Neural cell (in vitro differentiated cells): Measurements from ENCODE around the gene WNK2.

Experiments
- EP300 ChIP-seq: fragments of 450-650 bp; conservative IDR thresholded peaks from 2 replicates; pipeline ENCODE4 v1.6.1; 2014; ENCODE audit warnings: antibody characterized with exemption, mild to moderate bottlenecking, moderate library complexity; ENCODE audit not compliant: poor library complexity, severe bottlenecking
- EZH2 ChIP-seq: fragments of 200-600, 300-800 bp; shearing (Covaris generic), sonication (generic); IDR thresholded peaks from 2 replicates; pipeline ENCODE4 v1.6.1; 2014; ENCODE audit warnings: antibody characterized with exemption, low read length, borderline replicate concordance, mild to moderate bottlenecking; ENCODE audit not compliant: insufficient read depth, poor library complexity, severe bottlenecking
- MXI1 ChIP-seq: fragments of 450-650 bp; conservative IDR thresholded peaks from 2 replicates; pipeline ENCODE4 v1.6.1; 2014; ENCODE audit warnings: antibody characterized with exemption, mild to moderate bottlenecking; ENCODE audit not compliant: poor library complexity, severe bottlenecking
- POLR2AphosphoS5 ChIP-seq: IDR thresholded peaks from 2 replicates; pipeline ENCODE4 v1.6.1; 2012
- RAD21 ChIP-seq: fragments of 450-650 bp; conservative IDR thresholded peaks from 2 replicates; pipeline ENCODE4 v1.6.1; 2014; ENCODE audit warnings: antibody characterized with exemption, mild to moderate bottlenecking, moderate library complexity
- SMC3 ChIP-seq: fragments of 450-650 bp; conservative IDR thresholded peaks from 2 replicates; pipeline ENCODE4 v1.6.1; 2014; ENCODE audit warnings: antibody characterized with exemption, mild to moderate bottlenecking, moderate library complexity; ENCODE audit not compliant: poor library complexity
- TAF1 ChIP-seq: IDR thresholded peaks from 2 replicates; pipeline ENCODE4 v1.6.1; 2012; ENCODE audit warnings: low read depth
- TF ChIP-seq, protein P1 (sequence below): fragments of 450-650 bp; IDR thresholded peaks from 2 replicates; pipeline ENCODE4 v1.5.1; 2014; ENCODE audit warnings: antibody characterized with exemption, mild to moderate bottlenecking, moderate library complexity; ENCODE audit not compliant: poor library complexity, severe bottlenecking
- TF ChIP-seq, protein P2 (sequence below): IDR thresholded peaks from 2 replicates; pipeline ENCODE4 v1.6.1; 2012; ENCODE audit warnings: borderline replicate concordance

DNA sequence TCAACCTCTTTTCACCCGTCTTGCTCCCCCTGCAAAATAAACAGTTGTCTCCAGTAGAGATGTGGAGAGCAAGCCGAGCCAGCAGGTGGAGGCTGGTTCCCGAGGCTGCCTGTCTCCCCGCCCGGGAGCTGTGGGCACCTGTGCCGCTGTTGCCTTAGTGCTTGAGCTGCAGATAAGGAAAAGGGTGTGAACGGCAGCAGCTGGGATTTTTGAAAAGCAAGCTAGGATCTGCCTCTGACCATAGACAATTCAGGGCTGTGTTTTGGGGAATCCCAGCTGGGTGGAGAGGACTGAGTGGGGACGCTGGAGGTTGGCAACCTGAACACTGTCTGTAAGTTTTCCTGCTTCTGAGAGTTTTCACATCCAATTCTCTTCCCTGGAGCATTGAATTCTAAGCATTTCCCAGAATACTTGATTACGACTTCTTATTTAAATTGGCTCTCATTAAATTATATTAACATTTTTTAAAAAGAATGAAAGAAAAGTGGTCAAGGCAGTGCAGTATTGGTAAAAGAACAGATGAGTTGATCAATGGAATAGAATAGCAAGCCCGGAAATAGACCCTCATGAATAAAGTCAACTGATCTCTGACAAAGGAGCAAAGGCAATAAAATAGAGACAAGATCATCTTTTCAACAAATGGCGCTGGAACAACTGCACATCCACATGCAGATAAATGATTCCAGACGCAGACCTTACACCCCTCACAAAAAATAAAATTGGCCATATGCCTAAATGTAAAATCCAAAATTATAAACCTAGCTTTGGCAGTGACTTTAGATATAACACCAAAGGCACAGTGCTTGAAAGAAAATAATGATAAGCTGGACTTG lies 9.7 kb downstream of the WNK2 start:
- TF ChIP-seq, protein P1, sequence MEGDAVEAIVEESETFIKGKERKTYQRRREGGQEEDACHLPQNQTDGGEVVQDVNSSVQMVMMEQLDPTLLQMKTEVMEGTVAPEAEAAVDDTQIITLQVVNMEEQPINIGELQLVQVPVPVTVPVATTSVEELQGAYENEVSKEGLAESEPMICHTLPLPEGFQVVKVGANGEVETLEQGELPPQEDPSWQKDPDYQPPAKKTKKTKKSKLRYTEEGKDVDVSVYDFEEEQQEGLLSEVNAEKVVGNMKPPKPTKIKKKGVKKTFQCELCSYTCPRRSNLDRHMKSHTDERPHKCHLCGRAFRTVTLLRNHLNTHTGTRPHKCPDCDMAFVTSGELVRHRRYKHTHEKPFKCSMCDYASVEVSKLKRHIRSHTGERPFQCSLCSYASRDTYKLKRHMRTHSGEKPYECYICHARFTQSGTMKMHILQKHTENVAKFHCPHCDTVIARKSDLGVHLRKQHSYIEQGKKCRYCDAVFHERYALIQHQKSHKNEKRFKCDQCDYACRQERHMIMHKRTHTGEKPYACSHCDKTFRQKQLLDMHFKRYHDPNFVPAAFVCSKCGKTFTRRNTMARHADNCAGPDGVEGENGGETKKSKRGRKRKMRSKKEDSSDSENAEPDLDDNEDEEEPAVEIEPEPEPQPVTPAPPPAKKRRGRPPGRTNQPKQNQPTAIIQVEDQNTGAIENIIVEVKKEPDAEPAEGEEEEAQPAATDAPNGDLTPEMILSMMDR = no peak
- TF ChIP-seq, protein P2, sequence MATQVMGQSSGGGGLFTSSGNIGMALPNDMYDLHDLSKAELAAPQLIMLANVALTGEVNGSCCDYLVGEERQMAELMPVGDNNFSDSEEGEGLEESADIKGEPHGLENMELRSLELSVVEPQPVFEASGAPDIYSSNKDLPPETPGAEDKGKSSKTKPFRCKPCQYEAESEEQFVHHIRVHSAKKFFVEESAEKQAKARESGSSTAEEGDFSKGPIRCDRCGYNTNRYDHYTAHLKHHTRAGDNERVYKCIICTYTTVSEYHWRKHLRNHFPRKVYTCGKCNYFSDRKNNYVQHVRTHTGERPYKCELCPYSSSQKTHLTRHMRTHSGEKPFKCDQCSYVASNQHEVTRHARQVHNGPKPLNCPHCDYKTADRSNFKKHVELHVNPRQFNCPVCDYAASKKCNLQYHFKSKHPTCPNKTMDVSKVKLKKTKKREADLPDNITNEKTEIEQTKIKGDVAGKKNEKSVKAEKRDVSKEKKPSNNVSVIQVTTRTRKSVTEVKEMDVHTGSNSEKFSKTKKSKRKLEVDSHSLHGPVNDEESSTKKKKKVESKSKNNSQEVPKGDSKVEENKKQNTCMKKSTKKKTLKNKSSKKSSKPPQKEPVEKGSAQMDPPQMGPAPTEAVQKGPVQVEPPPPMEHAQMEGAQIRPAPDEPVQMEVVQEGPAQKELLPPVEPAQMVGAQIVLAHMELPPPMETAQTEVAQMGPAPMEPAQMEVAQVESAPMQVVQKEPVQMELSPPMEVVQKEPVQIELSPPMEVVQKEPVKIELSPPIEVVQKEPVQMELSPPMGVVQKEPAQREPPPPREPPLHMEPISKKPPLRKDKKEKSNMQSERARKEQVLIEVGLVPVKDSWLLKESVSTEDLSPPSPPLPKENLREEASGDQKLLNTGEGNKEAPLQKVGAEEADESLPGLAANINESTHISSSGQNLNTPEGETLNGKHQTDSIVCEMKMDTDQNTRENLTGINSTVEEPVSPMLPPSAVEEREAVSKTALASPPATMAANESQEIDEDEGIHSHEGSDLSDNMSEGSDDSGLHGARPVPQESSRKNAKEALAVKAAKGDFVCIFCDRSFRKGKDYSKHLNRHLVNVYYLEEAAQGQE = no peak
- TF ChIP-seq MXI1 = no peak
- TF ChIP-seq TAF1 = no peak
- no peak for TF ChIP-seq EZH2
- TF ChIP-seq POLR2AphosphoS5 = no peak
- no peak for TF ChIP-seq EP300
- no peak for TF ChIP-seq RAD21
- TF ChIP-seq SMC3 = no peak
